Nephron (organoid): ENCODE measurements around the gene OR7C1.
"Not testable (repeated sequence)": the region's sequence is repeated elsewhere in the genome, so short reads cannot be mapped to it uniquely, and the experiment has no call there.

Experiments used
- H3K27ac Mint-ChIP-seq, 3 experiments: 2 replicates each; pipeline ENCODE4 v1.8.0; 2020; ENCODE audit warnings: mixed read lengths in 3 of 3, mild to moderate bottlenecking in 2 of 3, moderate library complexity in 1 of 3
- H3K27me3 Mint-ChIP-seq: 2 replicates; pipeline ENCODE4 v1.8.0; 2021; ENCODE audit warnings: low read depth, mild to moderate bottlenecking, moderate library complexity, mixed read lengths
- H3K36me3 Mint-ChIP-seq: 2 replicates; pipeline ENCODE4 v1.8.0; 2020; ENCODE audit warnings: low read depth, mixed read lengths
- H3K4me1 Mint-ChIP-seq: 2 replicates; pipeline ENCODE4 v1.8.0; 2020; ENCODE audit warnings: mixed read lengths
- H3K4me3 Mint-ChIP-seq, 3 experiments: 2 replicates each; pipeline ENCODE4 v1.8.0; 2020; ENCODE audit warnings: mild to moderate bottlenecking in 3 of 3, mixed read lengths in 3 of 3, moderate library complexity in 2 of 3
- H3K9me3 Mint-ChIP-seq: 2 replicates; pipeline ENCODE4 v1.8.0; 2020; ENCODE audit warnings: mixed read lengths
- CTCF ChIP-seq, 3 experiments: fragments of 200-600 bp; sonication (generic); IDR thresholded peaks; one replicate each; pipeline ENCODE4 v1.5.0; 2021; ENCODE audit warnings: antibody characterized with exemption in 3 of 3; ENCODE audit not compliant: unreplicated experiment in 3 of 3

The OR7C1 gene

GRCh38 chr19:14769201-14769600 lies 65.8 kb downstream of the OR7C1 start:
- peaks cover 6% of the 10 kb centered on the region for H3K27me3 Mint-ChIP-seq
- no peak overlapping the region for H3K27ac Mint-ChIP-seq
- TF ChIP-seq CTCF (IDR thresholded peaks at IDR 0.05; ENCODE audit: unreplicated experiment in 3 of 3) = no peak
- H3K36me3 Mint-ChIP-seq = no peaks in the 10 kb centered on the region
- no peaks in the 10 kb centered on the region for H3K4me1 Mint-ChIP-seq
- H3K4me3 Mint-ChIP-seq = no peak overlapping the region
- H3K9me3 Mint-ChIP-seq = peaks cover under 1% of the 10 kb centered on the region

GRCh38 chr19:14768001-14768400 lies 67.0 kb downstream of the OR7C1 start:
- peaks cover 6% of the 10 kb centered on the region for H3K27me3 Mint-ChIP-seq
- H3K4me1 Mint-ChIP-seq = no peaks in the 10 kb centered on the region
- H3K27ac Mint-ChIP-seq = no peak overlapping the region
- H3K36me3 Mint-ChIP-seq = no peaks in the 10 kb centered on the region
- peaks cover 4% of the 10 kb centered on the region for H3K9me3 Mint-ChIP-seq
- TF ChIP-seq CTCF (IDR thresholded peaks at IDR 0.05; ENCODE audit: unreplicated experiment in 3 of 3) = no peak
- H3K4me3 Mint-ChIP-seq = no peak overlapping the region

GRCh38 chr19:14767466-14767971 lies 67.5 kb downstream of the OR7C1 start:
- Mint-ChIP-seq H3K36me3 (no peaks in the 10 kb centered on the region), H3K27me3 (peaks cover 6% of the 10 kb centered on the region), H3K27ac (no peak overlapping the region), H3K4me3 (no peak overlapping the region), H3K9me3 (peaks cover 4% of the 10 kb centered on the region), H3K4me1 (no peaks in the 10 kb centered on the region)
- TF ChIP-seq CTCF (IDR thresholded peaks at IDR 0.05; ENCODE audit: unreplicated experiment in 3 of 3) = no peak

GRCh38 chr19:14765841-14766240 lies 69.1 kb downstream of the OR7C1 start:
- H3K27ac Mint-ChIP-seq, H3K4me3 Mint-ChIP-seq, H3K36me3 Mint-ChIP-seq, H3K4me1 Mint-ChIP-seq: not testable (repeated sequence)
- Mint-ChIP-seq H3K27me3 (peaks cover 14% of the 10 kb centered on the region), H3K9me3 (peaks cover 11% of the 10 kb centered on the region)

- Mint-ChIP-seq H3K9me3 (peaks cover 14% of the 10 kb centered on the region), H3K27me3 (peaks cover 14% of the 10 kb centered on the region)
- not testable (repeated sequence) for H3K27ac Mint-ChIP-seq, H3K36me3 Mint-ChIP-seq, H3K4me3 Mint-ChIP-seq, H3K4me1 Mint-ChIP-seq
These were observed 69.6 kb downstream of the OR7C1 start for GRCh38 chr19:14765403-14765802.

GRCh38 chr19:14764401-14764800 lies 70.6 kb downstream of the OR7C1 start:
- no peak overlapping the region for H3K4me3 Mint-ChIP-seq
- no peaks in the 10 kb centered on the region for H3K4me1 Mint-ChIP-seq
- no peak overlapping the region for H3K27ac Mint-ChIP-seq
- H3K27me3 Mint-ChIP-seq = peaks cover 8% of the 10 kb centered on the region
- peaks cover 14% of the 10 kb centered on the region for H3K9me3 Mint-ChIP-seq
- no peaks in the 10 kb centered on the region for H3K36me3 Mint-ChIP-seq
- TF ChIP-seq CTCF (IDR thresholded peaks at IDR 0.05; ENCODE audit: unreplicated experiment in 3 of 3) = no peak

GRCh38 chr19:14763497-14764145 lies 71.4 kb downstream of the OR7C1 start:
- Mint-ChIP-seq H3K36me3 (no peaks in the 10 kb centered on the region), H3K27ac (no peak overlapping the region), H3K9me3 (peaks cover 14% of the 10 kb centered on the region), H3K27me3 (peaks cover 12% of the 10 kb centered on the region), H3K4me3 (no peak overlapping the region), H3K4me1 (no peaks in the 10 kb centered on the region)
- TF ChIP-seq CTCF (IDR thresholded peaks at IDR 0.05; ENCODE audit: unreplicated experiment in 3 of 3) = no peak
